ENCODE results near the gene TMEM59L. TPM values are rescaled to one million over a fixed set of nuclear protein-coding genes. Genes with fewer than 3 reads are reported as not detected.

The TMEM59L gene
- total RNA-seq, 2 experiments from 2014 or later, result 0.24 to 0.40 TPM

DNA sequence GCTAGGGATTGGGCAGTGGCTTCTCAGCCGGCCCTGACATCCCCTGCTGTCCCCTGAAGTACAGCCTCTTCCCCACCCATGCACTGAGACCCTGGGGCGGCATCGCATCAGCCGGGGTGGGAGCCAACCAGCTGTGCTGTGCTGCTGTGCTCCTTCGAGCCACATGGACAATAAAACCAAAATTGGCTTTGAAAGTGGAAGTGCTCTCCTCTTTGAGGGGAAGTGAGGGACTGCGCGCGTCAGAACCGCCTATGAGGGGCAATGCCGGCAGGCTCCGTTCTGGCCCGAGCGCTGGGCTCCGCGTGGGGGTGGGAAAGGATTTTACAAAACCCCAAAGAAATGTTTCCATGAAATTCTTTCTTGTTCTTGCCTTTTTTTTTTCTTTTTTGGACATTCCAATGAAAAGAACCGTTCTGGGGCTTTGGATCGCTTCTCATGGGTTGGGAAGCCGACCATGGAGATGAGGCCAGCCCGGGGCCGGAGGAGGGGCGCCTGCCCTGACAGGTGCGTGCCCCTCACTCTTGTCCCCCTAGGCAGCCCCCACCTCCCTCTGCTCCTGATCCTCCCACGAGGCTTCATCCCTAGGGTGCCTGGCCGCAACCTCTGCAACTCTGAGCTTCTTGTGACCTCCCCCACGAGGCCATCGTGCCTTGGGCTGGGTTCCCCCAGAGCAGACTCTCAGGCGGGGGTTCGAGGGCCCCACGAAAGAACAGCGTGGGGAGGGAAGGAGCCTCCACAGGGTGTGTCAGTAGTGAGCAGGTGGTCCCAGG, 46.8 kb downstream of the TMEM59L start:
- peaks cover 5% of the 10 kb centered on the region for H3K4me1 Mint-ChIP-seq (ENCODE audit: low read depth)
- no peaks in the 10 kb centered on the region for H3K9me3 Mint-ChIP-seq
- H3K27me3 Mint-ChIP-seq, result no peaks in the 10 kb centered on the region
- intact Hi-C loops (cut with micrococcal nuclease), result no loop called here
- H3K27ac Mint-ChIP-seq, result no peak overlapping the region
- DNase-seq, result no peak
- POLR2A ChIA-PET, result no interaction called here
- no peak overlapping the region for H3K4me3 Mint-ChIP-seq
- H3K36me3 Mint-ChIP-seq, result no peaks in the 10 kb centered on the region
- CTCF ChIA-PET, result no interaction called here

DNA sequence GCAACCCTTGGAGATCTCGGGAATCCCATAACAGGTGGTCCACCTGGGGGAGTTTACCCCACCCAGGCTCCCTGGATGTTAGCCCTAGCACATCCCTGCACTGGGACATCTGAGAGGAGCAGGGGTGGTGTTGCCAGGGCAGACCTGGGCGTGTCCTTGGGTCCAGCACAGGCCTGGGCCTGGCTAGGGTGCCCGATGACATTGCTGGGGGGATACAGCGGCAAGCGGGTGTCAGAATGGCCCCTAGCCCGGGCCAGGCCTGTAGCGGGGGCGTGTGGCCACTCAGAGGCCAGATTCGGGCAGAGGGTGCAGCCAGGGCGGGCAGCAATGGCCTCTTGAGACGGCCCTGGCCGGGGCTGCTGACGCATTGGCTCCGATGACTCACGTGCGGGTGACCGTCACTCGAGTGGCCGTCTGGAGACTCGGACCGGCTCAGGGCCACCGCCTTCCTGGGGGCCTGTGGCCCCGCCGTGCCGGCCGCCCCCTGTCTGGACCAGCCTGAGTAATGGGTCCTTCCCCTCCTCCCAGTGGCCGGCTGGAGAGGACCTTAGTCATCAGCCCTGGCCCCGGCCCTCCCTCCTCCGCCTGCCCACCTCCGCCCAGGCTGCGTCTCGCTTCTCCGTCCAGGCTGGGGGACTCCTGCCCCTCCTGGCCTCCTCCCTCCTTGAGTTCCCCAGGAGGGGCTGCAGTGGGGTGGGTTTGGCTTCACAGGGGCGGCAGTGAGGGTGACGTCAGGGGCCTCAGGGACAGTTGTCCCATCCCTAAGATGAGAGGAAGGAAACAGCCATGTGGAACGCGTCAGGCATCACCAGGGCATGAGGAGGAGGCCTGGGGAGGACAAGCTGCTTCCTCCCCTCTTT, 47.6 kb downstream of the TMEM59L start:
- peaks cover 5% of the 10 kb centered on the region for H3K4me1 Mint-ChIP-seq (ENCODE audit: low read depth)
- intact Hi-C loops (cut with micrococcal nuclease), result no loop called here
- H3K4me3 Mint-ChIP-seq, result no peak overlapping the region
- H3K27me3 Mint-ChIP-seq, result no peaks in the 10 kb centered on the region
- POLR2A ChIA-PET, result no interaction called here
- H3K9me3 Mint-ChIP-seq, result no peaks in the 10 kb centered on the region
- H3K27ac Mint-ChIP-seq, result no peak overlapping the region
- no peak for DNase-seq
- CTCF ChIA-PET, result interaction anchor here (0.8 kb wide), 1 partner anchor 190 kb away, joined by 3 read pairs; no protein-coding TSS in a partner anchor
- H3K36me3 Mint-ChIP-seq, result no peaks in the 10 kb centered on the region

DNA sequence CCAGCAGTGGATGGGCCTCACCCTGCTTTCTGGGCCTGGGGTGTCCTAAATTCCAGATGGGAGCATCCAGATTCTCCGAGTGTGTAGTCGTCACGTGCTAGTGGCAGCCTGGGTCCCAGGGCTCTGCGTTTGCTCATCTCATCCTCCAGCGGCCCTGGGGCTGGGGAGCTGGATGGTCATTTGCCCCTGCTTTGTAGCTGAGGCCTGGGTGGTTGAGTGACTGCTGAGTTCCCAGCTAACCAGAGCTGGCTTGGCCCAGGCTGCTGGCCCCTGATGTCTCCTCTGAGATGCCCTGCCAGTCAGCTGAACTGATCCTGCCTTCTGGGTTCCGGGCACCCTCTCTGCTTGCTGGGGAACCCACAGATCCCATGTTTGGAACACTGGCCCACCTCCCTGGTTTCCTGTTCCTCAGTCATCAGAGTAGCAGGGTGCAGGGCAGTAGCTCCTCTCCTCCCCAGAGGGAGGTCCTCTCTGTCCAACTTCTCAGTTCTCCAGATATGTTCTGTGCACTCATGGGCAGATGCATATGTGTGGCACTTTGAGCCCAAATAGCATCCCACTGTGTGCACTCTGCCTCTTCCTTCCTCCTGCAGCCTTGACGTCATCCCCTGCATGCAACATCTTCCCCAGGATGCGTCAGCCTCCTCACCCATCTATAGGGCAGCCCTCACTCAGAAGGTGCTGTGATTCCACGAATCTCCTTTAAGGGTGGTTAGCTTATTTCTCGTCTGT, 48.4 kb downstream of the TMEM59L start:
- Mint-ChIP-seq H3K4me3 (no peak overlapping the region), H3K36me3 (no peaks in the 10 kb centered on the region), H3K4me1 (ENCODE audit: low read depth) (peaks cover 5% of the 10 kb centered on the region), H3K9me3 (no peaks in the 10 kb centered on the region), H3K27me3 (no peaks in the 10 kb centered on the region), H3K27ac (no peak overlapping the region)
- DNase-seq, result no peak
- intact Hi-C loops (cut with micrococcal nuclease), result no loop called here
- POLR2A ChIA-PET, result no interaction called here
- CTCF ChIA-PET, result interaction anchor here (0.8 kb wide), 1 partner anchor 191 kb away, joined by 3 read pairs; no protein-coding TSS in a partner anchor

GRCh38 chr19:18662972-18663732, 50.5 kb downstream of the TMEM59L start:
- Mint-ChIP-seq H3K4me3 (no peak overlapping the region), H3K4me1 (ENCODE audit: low read depth) (no peaks in the 10 kb centered on the region), H3K9me3 (no peaks in the 10 kb centered on the region), H3K27ac (no peak overlapping the region), H3K36me3 (no peaks in the 10 kb centered on the region), H3K27me3 (no peaks in the 10 kb centered on the region)
- POLR2A ChIA-PET, result no interaction called here
- CTCF ChIA-PET, result no interaction called here
- intact Hi-C loops (cut with micrococcal nuclease), result no loop called here
- no peak for DNase-seq

- CTCF ChIA-PET, result no interaction called here
- intact Hi-C loops (cut with micrococcal nuclease), result no loop called here
- Mint-ChIP-seq H3K4me1 (ENCODE audit: low read depth) (no peaks in the 10 kb centered on the region), H3K4me3 (no peak overlapping the region), H3K27ac (no peak overlapping the region), H3K27me3 (no peaks in the 10 kb centered on the region), H3K36me3 (no peaks in the 10 kb centered on the region), H3K9me3 (no peaks in the 10 kb centered on the region)
- POLR2A ChIA-PET, result no interaction called here
- DNase-seq, result no peak
These were observed 51.4 kb downstream of the TMEM59L start for GRCh38 chr19:18663940-18664530.

GRCh38 chr19:18665771-18666202, 53.1 kb downstream of the TMEM59L start:
- intact Hi-C loops (cut with micrococcal nuclease), result no loop called here
- no peak for DNase-seq
- Mint-ChIP-seq H3K27ac (no peak overlapping the region), H3K36me3 (peaks cover 7% of the 10 kb centered on the region), H3K4me1 (ENCODE audit: low read depth) (no peaks in the 10 kb centered on the region), H3K27me3 (no peaks in the 10 kb centered on the region), H3K4me3 (no peak overlapping the region), H3K9me3 (no peaks in the 10 kb centered on the region)
- ChIA-PET POLR2A (no interaction called here), CTCF (interaction anchor here (0.5 kb wide), 1 partner anchor 28 kb away, joined by 4 read pairs; no protein-coding TSS in a partner anchor)

DNA sequence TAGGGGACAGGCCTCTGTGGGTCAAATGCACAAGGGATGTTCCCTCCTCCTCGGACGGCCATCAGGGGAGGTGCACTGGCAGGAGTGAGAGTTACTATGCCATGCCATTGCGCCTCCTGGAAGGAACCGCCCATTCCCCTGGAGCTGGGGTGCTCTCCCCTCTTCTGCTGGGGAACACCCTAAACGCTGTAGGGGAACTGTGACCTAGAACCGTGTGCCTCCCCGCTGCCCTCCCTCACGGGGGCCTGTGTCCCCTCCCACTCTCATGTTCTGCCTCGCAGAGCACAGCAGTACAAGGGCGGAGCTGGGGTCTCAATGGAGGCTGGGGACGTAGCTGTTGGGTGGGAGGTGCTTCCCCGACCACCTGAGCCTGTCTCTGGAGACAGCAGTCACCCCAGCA, 53.6 kb downstream of the TMEM59L start:
- intact Hi-C loops (cut with micrococcal nuclease), result no loop called here
- Mint-ChIP-seq H3K4me3 (no peak overlapping the region), H3K9me3 (no peaks in the 10 kb centered on the region), H3K4me1 (ENCODE audit: low read depth) (no peaks in the 10 kb centered on the region), H3K27ac (no peak overlapping the region), H3K36me3 (peaks cover 7% of the 10 kb centered on the region), H3K27me3 (no peaks in the 10 kb centered on the region)
- ChIA-PET CTCF (no interaction called here), POLR2A (no interaction called here)
- no peak for DNase-seq

- H3K36me3 Mint-ChIP-seq, result peaks cover 7% of the 10 kb centered on the region
- no peak overlapping the region for H3K27ac Mint-ChIP-seq
- H3K4me3 Mint-ChIP-seq, result no peak overlapping the region
- H3K9me3 Mint-ChIP-seq, result no peaks in the 10 kb centered on the region
- intact Hi-C loops (cut with micrococcal nuclease), result no loop called here
- ChIA-PET POLR2A (no interaction called here), CTCF (no interaction called here)
- H3K27me3 Mint-ChIP-seq, result no peaks in the 10 kb centered on the region
- no peak for DNase-seq
- H3K4me1 Mint-ChIP-seq (ENCODE audit: low read depth), result no peaks in the 10 kb centered on the region
These were observed 54.1 kb downstream of the TMEM59L start for GRCh38 chr19:18666784-18667183.

GRCh38 chr19:18667531-18668251, 55.0 kb downstream of the TMEM59L start:
- Mint-ChIP-seq H3K36me3 (peaks cover 7% of the 10 kb centered on the region), H3K4me3 (no peak overlapping the region), H3K4me1 (ENCODE audit: low read depth) (no peaks in the 10 kb centered on the region), H3K27me3 (no peaks in the 10 kb centered on the region), H3K27ac (no peak overlapping the region), H3K9me3 (no peaks in the 10 kb centered on the region)
- no peak for DNase-seq
- ChIA-PET CTCF (no interaction called here), POLR2A (no interaction called here)
- intact Hi-C loops (cut with micrococcal nuclease), result no loop called here

GRCh38 chr19:18668252-18668631, 55.6 kb downstream of the TMEM59L start:
- intact Hi-C loops (cut with micrococcal nuclease), result no loop called here
- no peak for DNase-seq
- ChIA-PET POLR2A (no interaction called here), CTCF (no interaction called here)
- Mint-ChIP-seq H3K36me3 (peaks cover 7% of the 10 kb centered on the region), H3K27me3 (no peaks in the 10 kb centered on the region), H3K4me3 (no peak overlapping the region), H3K27ac (no peak overlapping the region), H3K4me1 (ENCODE audit: low read depth) (no peaks in the 10 kb centered on the region), H3K9me3 (no peaks in the 10 kb centered on the region)

DNA sequence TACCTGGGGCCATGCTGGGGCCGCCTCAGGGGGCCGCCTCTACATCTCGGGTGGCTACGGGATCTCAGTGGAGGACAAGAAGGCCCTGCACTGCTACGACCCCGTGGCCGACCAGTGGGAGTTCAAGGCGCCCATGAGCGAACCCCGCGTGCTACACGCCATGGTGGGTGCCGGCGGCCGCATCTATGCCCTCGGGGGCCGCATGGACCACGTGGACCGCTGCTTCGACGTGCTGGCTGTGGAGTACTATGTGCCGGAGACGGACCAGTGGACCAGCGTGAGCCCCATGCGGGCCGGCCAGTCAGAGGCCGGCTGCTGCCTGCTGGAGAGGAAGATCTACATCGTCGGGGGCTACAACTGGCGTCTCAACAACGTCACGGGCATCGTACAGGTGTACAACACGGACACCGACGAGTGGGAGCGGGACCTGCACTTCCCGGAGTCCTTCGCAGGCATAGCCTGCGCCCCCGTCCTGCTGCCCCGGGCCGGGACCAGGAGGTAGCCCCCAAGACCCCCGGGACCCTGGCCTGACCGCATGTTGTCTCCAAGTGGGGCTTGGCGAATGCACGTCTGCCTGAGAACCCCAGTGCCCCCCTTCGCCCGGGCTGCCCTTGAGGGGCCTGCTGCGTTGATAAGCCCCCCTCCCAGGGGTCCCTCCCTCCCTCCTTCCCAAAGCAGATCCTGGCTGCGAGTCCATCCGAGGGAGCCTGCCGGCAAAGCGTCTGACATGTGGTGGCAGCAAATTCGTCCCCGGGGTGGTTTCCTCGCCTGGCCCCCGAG, 56.3 kb downstream of the TMEM59L start:
- DNase-seq, result no peak
- Mint-ChIP-seq H3K27ac (no peak overlapping the region), H3K27me3 (no peaks in the 10 kb centered on the region), H3K4me3 (no peak overlapping the region), H3K36me3 (peaks cover 7% of the 10 kb centered on the region), H3K4me1 (ENCODE audit: low read depth) (no peaks in the 10 kb centered on the region), H3K9me3 (no peaks in the 10 kb centered on the region)
- ChIA-PET CTCF (no interaction called here), POLR2A (no interaction called here)
- intact Hi-C loops (cut with micrococcal nuclease), result no loop called here

Data from activated CD4-positive, alpha-beta memory T cell treated with anti-CD3 and anti-CD28 coated beads for 36 hours (primary cell).